ENCODE results near the gene SP2. TPM values are rescaled to one million over a fixed set of nuclear protein-coding genes. Genes with fewer than 3 reads are reported as not detected.

The SP2 gene
- total and polyA plus RNA-seq, 4 donors = 4.9 to 19.9 (median 11.1) TPM

DNA sequence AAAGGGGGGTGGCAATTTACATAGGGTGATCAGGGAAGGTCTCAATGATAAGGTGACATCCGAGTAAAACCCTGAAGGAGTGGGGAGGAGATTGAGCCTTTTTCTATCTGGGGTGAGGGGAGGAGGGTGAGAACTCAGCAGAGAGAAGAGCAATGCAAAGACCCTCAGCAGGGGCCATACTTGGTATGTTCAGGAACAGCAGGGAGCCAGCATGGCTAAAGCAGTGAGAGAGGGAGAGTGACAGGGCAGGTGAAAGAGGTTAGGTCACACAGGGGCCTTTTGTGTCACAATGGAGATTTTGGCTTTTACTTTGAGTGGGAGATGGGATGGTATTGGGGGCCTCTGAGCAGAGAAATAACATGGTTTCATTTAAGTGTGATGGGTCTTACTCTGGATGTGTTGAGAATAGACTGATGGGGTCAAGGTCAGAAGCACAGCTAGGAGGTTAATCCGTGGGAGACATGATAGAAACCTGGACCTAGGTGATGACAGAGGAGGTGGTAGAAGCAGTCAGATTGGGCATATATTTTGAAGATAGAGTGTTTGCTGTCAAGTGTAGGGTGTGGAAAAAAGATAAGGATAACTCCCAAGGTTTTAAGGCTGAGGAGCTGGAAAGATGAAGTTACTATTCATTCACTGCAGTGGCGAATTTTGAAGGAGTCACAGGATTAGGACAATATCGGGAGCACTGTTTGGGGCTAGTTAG lies 6.2 kb downstream of the SP2 start:
- no peak for DNase-seq
- no peak overlapping the region for H3K9ac ChIP-seq (ENCODE audit: insufficient read depth in 1 of 2, low read length in 2 of 2)
- peaks cover 5 to 38% (median 27%) of the 10 kb centered on the region in 5 donors for H3K4me1 ChIP-seq (ENCODE audit: control insufficient read depth in 5 of 5, insufficient read depth in 5 of 5, low read length in 5 of 5)
- TF ChIP-seq, protein P1, sequence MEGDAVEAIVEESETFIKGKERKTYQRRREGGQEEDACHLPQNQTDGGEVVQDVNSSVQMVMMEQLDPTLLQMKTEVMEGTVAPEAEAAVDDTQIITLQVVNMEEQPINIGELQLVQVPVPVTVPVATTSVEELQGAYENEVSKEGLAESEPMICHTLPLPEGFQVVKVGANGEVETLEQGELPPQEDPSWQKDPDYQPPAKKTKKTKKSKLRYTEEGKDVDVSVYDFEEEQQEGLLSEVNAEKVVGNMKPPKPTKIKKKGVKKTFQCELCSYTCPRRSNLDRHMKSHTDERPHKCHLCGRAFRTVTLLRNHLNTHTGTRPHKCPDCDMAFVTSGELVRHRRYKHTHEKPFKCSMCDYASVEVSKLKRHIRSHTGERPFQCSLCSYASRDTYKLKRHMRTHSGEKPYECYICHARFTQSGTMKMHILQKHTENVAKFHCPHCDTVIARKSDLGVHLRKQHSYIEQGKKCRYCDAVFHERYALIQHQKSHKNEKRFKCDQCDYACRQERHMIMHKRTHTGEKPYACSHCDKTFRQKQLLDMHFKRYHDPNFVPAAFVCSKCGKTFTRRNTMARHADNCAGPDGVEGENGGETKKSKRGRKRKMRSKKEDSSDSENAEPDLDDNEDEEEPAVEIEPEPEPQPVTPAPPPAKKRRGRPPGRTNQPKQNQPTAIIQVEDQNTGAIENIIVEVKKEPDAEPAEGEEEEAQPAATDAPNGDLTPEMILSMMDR (IDR thresholded peaks at IDR 0.05; ENCODE audit: control extremely low read depth, extremely low read depth) = no peak
- ATAC-seq (ENCODE audit: insufficient read depth, low FRiP score) = no peak
- H3K4me3 ChIP-seq = no peak overlapping the region
- no peaks in the 10 kb centered on the region for H3K27me3 ChIP-seq (ENCODE audit: control insufficient read depth in 3 of 3, insufficient read depth in 3 of 3, low read length in 2 of 3)
- no peaks in the 10 kb centered on the region for H3K9me3 ChIP-seq (ENCODE audit: control insufficient read depth in 4 of 4, insufficient read depth in 3 of 4, low read length in 3 of 4)
- H3K36me3 ChIP-seq (ENCODE audit: control insufficient read depth in 4 of 4, insufficient read depth in 4 of 4, low read length in 4 of 4) = peaks cover 0 to 13% (median 8%) of the 10 kb centered on the region in 4 donors
- no peak overlapping the region for H3K27ac ChIP-seq (ENCODE audit: low read depth in 1 of 2, low read length in 1 of 2)
- WGBS, 2 donors = 84 to 93% methylated on average over 4 of the region's 4 CpGs

DNA sequence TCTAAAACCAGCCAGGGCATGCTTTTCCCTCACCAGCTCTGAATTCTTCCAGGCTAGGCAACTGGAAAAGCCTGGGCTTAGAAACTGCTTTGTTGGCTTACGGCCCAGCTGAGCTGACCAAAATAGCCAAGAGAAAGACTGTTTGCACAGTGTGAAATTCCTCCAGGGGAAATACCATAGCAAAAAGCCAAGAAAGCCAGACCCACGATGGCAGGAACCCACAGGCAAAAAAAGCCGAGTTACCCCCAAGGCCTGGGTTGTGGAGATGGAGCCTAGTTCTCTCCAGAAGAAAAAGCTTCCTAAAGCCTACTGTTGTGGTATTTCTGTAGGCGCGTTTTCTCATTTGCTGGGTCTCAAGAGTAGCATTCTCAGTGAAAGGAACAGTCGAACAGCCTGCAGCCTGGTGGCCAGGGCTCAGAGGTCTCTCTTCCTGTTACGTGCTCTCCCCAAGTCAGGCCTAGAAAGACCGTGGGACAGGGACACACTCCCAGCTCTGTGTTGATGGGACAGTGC lies 9.2 kb downstream of the SP2 start:
- Histone ChIP-seq H3K27me3 (ENCODE audit: control insufficient read depth in 3 of 3, insufficient read depth in 3 of 3, low read length in 2 of 3) (no peaks in the 10 kb centered on the region), H3K9me3 (ENCODE audit: control insufficient read depth in 4 of 4, insufficient read depth in 3 of 4, low read length in 3 of 4) (no peaks in the 10 kb centered on the region), H3K4me1 (ENCODE audit: control insufficient read depth in 5 of 5, insufficient read depth in 5 of 5, low read length in 5 of 5) (peaks cover 5 to 32% (median 24%) of the 10 kb centered on the region in 5 donors), H3K9ac (ENCODE audit: insufficient read depth in 1 of 2, low read length in 2 of 2) (peak overlapping the region in 1 of 2 donors; percentile 16), H3K27ac (ENCODE audit: low read depth in 1 of 2, low read length in 1 of 2) (peak overlapping the region; percentile 72 to 91), H3K4me3 (no peak overlapping the region), H3K36me3 (ENCODE audit: control insufficient read depth in 4 of 4, insufficient read depth in 4 of 4, low read length in 4 of 4) (peaks cover 0 to 9% (median 2%) of the 10 kb centered on the region in 4 donors)
- ATAC-seq (ENCODE audit: insufficient read depth, low FRiP score) (peak; percentile 47), DNase-seq (peak; percentile 85 to 95 (median 93))
- TF ChIP-seq, protein P1 (IDR thresholded peaks at IDR 0.05; ENCODE audit: control extremely low read depth, extremely low read depth) = no peak
- WGBS, 2 donors = 42 to 73% methylated on average over 8 of the region's 8 CpGs

DNA sequence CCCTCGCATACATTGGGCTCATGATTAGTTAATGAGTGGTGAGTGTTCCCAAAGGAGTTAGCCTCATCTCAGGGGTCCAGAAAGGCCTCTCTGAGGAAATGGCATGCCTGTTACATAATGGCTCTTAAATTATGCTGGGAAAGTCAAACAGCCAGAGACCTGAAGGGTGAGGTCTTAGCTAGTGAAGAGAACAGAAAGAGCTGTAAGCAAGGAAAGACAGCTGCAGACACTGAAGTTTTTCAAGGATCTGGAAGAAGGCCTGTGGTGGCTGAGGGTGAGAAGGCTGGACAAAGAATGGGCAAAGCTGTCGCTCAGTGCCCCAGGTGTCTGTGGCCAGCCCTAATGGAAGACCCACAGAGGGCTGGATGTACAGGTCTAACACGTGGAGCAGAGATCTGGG lies 10.4 kb downstream of the SP2 start:
- H3K9ac ChIP-seq (ENCODE audit: insufficient read depth in 1 of 2, low read length in 2 of 2) = peak overlapping the region in 1 of 2 donors; percentile 16
- H3K4me3 ChIP-seq = no peak overlapping the region
- TF ChIP-seq, protein P1 (IDR thresholded peaks at IDR 0.05; ENCODE audit: control extremely low read depth, extremely low read depth) = no peak
- 81 to 87% methylated on average over 3 of the region's 3 CpGs for WGBS, 2 donors
- H3K36me3 ChIP-seq (ENCODE audit: control insufficient read depth in 4 of 4, insufficient read depth in 4 of 4, low read length in 4 of 4) = peaks cover 0 to 7% (median under 1%) of the 10 kb centered on the region in 4 donors
- H3K9me3 ChIP-seq (ENCODE audit: control insufficient read depth in 4 of 4, insufficient read depth in 3 of 4, low read length in 3 of 4) = no peaks in the 10 kb centered on the region
- H3K4me1 ChIP-seq (ENCODE audit: control insufficient read depth in 5 of 5, insufficient read depth in 5 of 5, low read length in 5 of 5) = peaks cover 5 to 30% (median 24%) of the 10 kb centered on the region in 5 donors
- peak overlapping the region; percentile 59 to 91 for H3K27ac ChIP-seq (ENCODE audit: low read depth in 1 of 2, low read length in 1 of 2)
- no peak for DNase-seq
- no peak for ATAC-seq (ENCODE audit: insufficient read depth, low FRiP score)
- H3K27me3 ChIP-seq (ENCODE audit: control insufficient read depth in 3 of 3, insufficient read depth in 3 of 3, low read length in 2 of 3) = no peaks in the 10 kb centered on the region

Data from lung (tissue), 12 donors.